ENCODE measurements around the gene STOX1. TPM values are rescaled to one million over a fixed set of nuclear protein-coding genes. Genes with fewer than 3 reads are reported as not detected.

The STOX1 gene
- total RNA-seq, 1 experiment from 2014 or later = 5.8 TPM

GRCh38 chr10:68811314-68812009 is 15.9 kb upstream of the STOX1 start:
- Histone ChIP-seq H3K9me3 (ENCODE audit: control insufficient read depth, insufficient read depth, low read depth, low read length) (no peaks in the 10 kb centered on the region), H3K27me3 (ENCODE audit: control insufficient read depth, insufficient read depth, low read length) (no peaks in the 10 kb centered on the region), H3K4me1 (ENCODE audit: control insufficient read depth, insufficient read depth, low read length) (no peaks in the 10 kb centered on the region), H3K27ac (ENCODE audit: low read length) (no peak overlapping the region), H3K4me3 (ENCODE audit: low read depth in 2 of 2, low read length in 2 of 2) (no peak overlapping the region), H3K36me3 (ENCODE audit: control insufficient read depth, insufficient read depth, low read length) (no peaks in the 10 kb centered on the region)
- ATAC-seq (no peak), DNase-seq (ENCODE audit: low read depth, low spot score) (no peak)
- intact Hi-C loops (cut with micrococcal nuclease; ENCODE audit: unreplicated experiment) (loop anchor here (5.0 kb wide), 1 partner anchor 71 kb away; no protein-coding TSS in a partner anchor), in situ Hi-C loops (cut with HindIII; ENCODE audit: low pct_unique_long_range_greater_than_20kb, low sequenced_read_pairs) (no loop called here)
- TF ChIP-seq TCF7L2 (IDR thresholded peaks at IDR 0.05; ENCODE audit: low read depth, low read length) (no peak), POLR2AphosphoS5 (IDR thresholded peaks at IDR 0.05; ENCODE audit: low read depth, low read length) (no peak), REST (IDR thresholded peaks at IDR 0.05; ENCODE audit: insufficient read depth in 1 of 2, low read depth in 2 of 2, low read length in 1 of 2) (no peak), SIN3A (IDR thresholded peaks at IDR 0.05; ENCODE audit: borderline replicate concordance, insufficient read depth, low read depth, low read length) (no peak)
- TF ChIP-seq, protein P1, sequence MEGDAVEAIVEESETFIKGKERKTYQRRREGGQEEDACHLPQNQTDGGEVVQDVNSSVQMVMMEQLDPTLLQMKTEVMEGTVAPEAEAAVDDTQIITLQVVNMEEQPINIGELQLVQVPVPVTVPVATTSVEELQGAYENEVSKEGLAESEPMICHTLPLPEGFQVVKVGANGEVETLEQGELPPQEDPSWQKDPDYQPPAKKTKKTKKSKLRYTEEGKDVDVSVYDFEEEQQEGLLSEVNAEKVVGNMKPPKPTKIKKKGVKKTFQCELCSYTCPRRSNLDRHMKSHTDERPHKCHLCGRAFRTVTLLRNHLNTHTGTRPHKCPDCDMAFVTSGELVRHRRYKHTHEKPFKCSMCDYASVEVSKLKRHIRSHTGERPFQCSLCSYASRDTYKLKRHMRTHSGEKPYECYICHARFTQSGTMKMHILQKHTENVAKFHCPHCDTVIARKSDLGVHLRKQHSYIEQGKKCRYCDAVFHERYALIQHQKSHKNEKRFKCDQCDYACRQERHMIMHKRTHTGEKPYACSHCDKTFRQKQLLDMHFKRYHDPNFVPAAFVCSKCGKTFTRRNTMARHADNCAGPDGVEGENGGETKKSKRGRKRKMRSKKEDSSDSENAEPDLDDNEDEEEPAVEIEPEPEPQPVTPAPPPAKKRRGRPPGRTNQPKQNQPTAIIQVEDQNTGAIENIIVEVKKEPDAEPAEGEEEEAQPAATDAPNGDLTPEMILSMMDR (IDR thresholded peaks at IDR 0.05) = no peak
- POLR2A ChIA-PET = no interaction called here
- BruUV-seq (replicated peaks) = no TSS peak
- CTCF ChIA-PET = interaction anchor here (0.8 kb wide), 1 partner anchor 616 kb away, joined by 4 read pairs; no protein-coding TSS in a partner anchor

DNA sequence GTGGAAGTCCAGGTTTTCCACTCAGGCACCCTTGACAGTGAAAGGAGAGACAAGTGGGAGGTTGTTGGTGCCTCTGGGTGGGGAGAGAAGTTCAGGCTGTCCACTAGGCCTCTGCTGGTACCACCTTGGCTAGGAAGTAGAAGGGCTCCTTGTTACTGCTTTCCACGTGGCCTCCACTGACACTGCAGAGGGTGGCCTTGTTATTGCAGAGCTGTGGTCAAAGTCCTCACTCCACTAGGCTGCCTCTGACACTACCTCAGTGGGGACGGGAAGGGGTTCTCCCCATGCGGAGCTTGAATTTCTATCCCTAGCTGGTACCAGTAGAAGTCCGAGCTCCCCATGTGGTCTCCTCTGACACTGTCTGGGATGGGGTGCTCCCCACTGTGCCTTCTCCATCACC is 14.9 kb upstream of the STOX1 start:
- ATAC-seq = no peak
- BruUV-seq (replicated peaks) = no TSS peak
- Histone ChIP-seq H3K27ac (ENCODE audit: low read length) (no peak overlapping the region), H3K4me3 (ENCODE audit: low read depth in 2 of 2, low read length in 2 of 2) (no peak overlapping the region), H3K36me3 (ENCODE audit: control insufficient read depth, insufficient read depth, low read length) (no peaks in the 10 kb centered on the region), H3K27me3 (ENCODE audit: control insufficient read depth, insufficient read depth, low read length) (no peaks in the 10 kb centered on the region), H3K9me3 (ENCODE audit: control insufficient read depth, insufficient read depth, low read depth, low read length) (no peaks in the 10 kb centered on the region), H3K4me1 (ENCODE audit: control insufficient read depth, insufficient read depth, low read length) (no peaks in the 10 kb centered on the region)
- no peak for DNase-seq (ENCODE audit: low read depth, low spot score)
- POLR2A ChIA-PET = no interaction called here
- intact Hi-C loops (cut with micrococcal nuclease; ENCODE audit: unreplicated experiment) (loop anchor here (5.0 kb wide), 1 partner anchor 70 kb away; no protein-coding TSS in a partner anchor), in situ Hi-C loops (cut with HindIII; ENCODE audit: low pct_unique_long_range_greater_than_20kb, low sequenced_read_pairs) (no loop called here)
- CTCF ChIA-PET = interaction anchor here (0.8 kb wide), 1 partner anchor 615 kb away, joined by 4 read pairs; no protein-coding TSS in a partner anchor
- TF ChIP-seq SIN3A (IDR thresholded peaks at IDR 0.05; ENCODE audit: borderline replicate concordance, insufficient read depth, low read depth, low read length) = no peak
- no peak for TF ChIP-seq REST (IDR thresholded peaks at IDR 0.05; ENCODE audit: insufficient read depth in 1 of 2, low read depth in 2 of 2, low read length in 1 of 2)
- no peak for TF ChIP-seq POLR2AphosphoS5 (IDR thresholded peaks at IDR 0.05; ENCODE audit: low read depth, low read length)
- no peak for TF ChIP-seq TCF7L2 (IDR thresholded peaks at IDR 0.05; ENCODE audit: low read depth, low read length)
- TF ChIP-seq, protein P1 (IDR thresholded peaks at IDR 0.05) = no peak
